ENCODE results near the gene TMUB2. TPM values are rescaled to one million over a fixed set of nuclear protein-coding genes. Genes with fewer than 3 reads are reported as not detected.

TMUB2 gene
- polyA plus RNA-seq, 3 donors, result 50.3 to 60.8 (median 50.4) TPM

DNA sequence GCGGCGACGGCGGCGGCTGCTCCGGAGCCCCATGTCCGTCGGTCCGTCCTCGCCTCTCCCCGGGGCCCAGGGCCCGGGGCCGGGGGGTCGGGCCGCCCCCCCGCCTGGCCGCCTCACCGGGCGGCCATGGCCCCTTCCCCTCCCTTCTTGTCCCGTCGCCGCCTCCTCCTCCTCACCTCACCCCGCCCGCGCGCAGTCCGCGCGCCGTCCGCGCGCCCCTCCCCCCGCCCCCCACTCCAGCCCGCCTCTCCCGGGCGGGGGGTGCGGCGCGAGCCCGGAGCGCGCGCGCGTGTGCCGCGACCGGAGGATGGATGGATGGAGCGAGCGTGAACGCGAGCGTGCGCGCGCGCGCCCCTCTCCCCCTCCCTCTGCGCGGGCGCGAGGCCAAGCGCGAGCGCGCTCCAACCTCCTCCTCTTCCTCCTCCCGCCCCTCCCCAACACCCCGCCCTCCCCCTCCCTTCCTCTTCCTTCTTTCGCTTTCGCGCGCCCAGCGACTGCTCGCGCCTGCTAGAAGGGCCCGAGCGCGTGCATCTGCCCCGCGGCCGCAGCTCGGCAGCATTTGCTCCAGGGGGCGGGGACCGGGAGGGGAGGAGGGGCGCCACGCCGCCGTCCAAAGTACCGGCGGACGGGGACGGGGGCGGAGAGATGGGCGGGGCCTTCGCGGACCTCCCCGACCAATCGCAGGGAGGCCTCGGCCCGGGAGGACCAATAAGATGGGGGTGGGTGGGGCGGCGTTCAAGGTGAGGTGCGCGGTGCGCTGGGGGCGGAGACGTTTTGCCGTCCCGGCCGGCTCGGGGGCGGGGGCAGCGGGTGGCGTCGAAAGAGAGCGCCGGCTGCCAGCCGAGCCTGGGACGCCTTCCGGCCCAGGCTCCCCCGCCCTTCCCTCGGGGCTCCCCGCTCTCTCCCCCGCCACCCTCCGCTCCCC lies 13.0 kb downstream of the TMUB2 start, which contains the start of gene ATXN7L3:
Gene ATXN7L3 (minus strand): TSS at position 332 of the 925 bp plus-strand sequence. CDS start 1,814 bp downstream, outside the sequence.
- DNase-seq, result peak; percentile 98

DNA sequence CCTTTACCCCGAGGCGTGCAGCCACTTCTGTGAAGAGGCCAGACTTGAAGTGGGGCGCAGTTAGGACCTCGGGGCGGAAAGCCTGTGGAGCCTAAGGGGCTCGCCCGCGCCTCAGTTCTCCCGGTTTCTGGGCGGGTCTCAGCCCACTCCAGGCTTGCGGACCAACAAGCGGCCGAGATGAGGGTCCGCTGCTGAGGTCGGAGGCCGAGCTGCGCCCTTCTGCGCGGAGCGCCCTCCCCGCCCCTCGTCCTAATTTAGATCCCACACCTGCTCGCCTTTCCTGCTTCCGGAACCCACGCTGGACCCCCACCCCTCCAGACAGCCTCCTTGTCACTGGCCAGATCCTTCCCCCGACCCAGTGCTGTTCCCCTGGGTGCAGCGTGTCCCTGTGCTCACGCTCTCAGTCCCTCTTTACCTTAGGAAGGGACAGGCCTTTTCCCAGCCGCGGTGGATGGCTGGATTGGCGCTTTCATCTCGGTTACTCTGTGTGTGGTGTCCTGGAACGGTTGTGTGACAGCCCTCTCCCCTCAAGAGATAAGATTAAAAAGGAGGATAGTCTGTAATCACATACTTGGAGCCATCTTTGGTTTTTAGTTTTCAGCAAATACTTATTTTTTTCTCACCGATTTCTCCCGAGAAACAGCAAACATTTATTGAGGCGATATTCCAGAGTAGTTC lies 13.8 kb downstream of the TMUB2 start:
- DNase-seq, result peak; percentile 26

DNA sequence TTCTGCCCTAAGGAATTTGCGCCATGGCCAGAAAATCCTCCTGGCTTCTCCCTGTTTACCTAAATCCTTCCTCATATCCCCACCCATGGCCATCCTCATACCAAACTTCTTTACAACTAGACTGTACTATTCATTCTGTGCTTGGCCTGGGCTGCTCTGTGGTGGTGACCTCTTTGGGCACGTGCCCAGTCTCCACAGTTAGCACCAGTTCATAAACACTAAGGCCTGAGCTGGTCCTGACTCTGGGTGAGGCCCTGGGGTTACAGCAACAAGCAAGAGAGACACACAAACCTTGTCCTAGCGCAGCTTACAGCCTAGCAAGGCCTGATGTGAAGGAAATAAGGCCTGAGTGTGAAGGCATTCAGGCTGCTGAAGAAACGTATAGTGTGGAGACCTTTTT lies 16.0 kb downstream of the TMUB2 start:
- DNase-seq, result no peak

DNA sequence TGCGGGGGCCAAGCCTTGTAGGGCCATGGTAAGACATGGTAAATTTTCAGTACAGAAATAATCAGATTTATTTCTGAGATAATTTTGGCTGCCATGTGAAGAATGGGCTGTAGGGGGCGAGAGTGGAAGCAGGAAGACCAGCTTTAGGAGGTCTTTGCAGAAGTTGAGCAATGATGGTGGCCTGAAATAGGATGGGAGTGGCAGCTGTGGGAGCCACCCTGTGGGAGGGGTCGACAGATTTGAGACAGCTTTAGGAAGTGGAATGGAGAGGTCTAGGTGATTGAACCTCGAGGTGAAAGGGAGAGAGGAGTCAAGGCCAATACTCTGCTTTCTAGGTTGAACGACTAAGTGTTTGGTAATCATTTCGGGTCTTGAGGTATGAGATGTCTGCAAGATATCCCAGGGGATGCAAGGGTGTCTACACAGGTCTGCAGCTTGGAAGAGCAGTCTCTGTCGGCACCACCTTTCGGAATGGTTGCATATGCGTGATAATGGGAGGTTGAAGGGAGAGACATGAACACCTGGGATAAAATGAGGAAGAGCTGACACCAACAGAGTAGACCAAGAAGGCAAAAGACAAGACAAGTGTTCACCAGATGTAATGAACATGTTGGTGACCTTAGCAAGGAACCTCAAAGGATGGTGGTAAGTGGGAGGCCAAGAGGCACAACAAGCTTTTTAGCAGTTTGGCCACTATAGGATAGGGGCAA lies 17.1 kb downstream of the TMUB2 start:
- DNase-seq, result peak; percentile 34

DNA sequence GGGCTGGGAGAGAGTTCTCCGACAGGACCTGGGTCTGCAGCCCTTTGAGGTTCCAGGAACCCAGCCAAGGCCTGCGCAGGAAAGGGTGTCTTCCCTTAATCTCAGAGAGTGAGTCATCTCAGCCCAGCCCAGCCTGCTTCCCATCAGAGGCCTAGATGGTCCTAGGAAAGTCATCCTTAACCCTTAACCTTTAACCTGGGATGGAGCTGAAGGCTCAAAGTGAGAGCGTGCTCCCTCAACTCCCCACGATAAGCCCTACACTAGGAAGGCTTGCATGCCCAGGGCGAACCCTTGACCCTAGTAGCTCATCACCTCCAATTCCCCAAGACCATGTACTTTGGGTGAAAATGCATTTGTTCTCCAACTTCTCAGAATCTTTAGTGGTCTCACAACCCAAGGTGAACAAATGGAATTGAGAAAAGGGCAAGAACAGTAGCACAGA lies 17.7 kb downstream of the TMUB2 start:
- no peak for DNase-seq

DNA sequence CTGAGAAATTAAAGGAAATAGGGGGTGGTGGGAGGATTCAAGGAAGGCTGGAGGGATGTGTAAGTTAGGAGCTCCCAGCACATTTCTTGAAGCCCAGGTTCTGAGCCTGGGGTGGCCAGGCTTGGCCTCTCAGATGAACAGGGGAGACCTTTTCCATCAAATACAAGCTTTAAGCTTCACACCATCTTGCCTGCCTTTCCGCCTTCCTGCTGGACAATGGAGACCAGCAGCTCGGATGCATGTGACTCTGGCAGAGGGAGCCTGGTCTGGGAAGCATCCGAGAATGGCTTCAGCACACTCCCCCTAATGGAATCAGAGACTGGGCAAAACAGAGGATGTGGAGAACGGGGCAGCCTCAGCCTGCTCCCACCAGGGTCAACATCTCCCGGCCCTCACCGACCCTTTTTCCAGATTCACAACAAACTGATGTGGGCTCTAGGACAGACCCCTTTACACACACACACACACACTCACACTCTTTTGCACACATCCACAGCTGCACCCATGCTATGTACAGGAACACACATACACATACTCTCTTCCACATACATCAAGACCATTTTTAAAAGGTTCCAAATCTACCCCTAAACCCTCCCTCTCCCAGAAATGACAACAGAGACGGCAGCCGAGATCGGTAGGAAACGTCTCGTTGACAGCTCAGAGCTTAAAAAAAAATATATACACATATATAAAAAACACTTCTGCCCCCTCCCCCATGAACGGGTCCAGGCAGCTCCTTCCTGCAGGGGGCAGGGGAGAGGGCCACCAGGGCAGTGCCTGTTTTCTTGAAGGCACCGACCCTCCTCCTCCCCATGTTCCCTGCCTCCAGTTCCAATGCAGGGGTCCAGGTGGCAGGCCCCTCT lies 19.4 kb downstream of the TMUB2 start:
- no peak for DNase-seq

DNA sequence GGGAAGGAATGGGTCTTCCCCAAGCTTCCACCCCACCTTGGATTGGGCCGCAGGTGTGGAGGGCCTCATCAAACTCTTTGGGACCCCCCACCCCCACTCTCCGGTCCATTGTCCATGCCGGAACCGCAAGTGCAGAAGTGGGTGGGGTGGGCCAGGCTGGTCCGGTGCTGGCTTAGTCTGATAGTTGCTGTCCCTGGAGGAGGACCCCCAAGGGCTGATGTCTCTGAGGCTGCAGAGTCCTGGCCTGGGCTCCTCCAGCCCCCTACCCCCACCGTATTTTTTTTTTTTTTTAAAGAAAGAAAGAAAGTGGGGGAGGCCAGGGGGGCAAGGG lies 20.0 kb downstream of the TMUB2 start:
- no peak for DNase-seq

DNA sequence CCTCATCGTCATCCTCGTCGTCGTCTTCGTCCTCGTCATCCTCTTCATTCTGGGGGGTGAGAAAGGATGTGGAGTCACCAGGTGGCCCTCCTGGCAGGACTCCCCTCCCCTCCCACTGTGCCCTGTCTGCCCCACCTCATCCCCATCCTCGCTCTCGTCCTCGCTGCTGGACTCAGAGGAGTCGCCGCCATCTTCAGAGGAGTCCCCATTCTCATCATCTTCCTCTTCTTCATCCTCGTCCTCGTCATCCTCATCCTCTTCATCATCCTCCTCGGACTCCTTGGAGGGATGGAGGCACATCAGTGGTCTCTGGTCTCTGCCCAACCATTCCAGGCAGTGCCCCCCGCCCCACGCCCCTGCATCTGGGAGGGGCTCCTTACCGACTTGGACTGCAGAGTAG lies 20.5 kb downstream of the TMUB2 start:
- DNase-seq, result no peak

DNA sequence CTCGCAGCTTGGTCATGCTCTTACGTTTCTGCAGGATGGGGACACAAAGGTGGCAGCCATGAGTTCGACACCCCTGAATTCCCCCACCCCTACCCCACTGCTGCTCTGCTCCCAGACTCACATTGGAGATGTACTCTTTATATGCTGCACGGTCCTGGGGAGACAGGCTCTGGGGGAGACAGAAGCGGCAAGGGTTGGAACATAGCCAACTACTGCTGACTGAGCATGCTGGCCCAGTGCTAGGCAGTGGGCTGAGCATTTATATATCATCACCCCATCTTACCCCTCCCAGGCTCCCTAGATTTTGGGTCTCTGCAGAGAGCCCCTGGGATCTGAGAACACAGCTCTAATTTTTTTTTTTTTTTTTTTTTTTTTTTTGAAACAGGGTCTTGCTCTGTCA lies 21.0 kb downstream of the TMUB2 start:
- no peak for DNase-seq

DNA sequence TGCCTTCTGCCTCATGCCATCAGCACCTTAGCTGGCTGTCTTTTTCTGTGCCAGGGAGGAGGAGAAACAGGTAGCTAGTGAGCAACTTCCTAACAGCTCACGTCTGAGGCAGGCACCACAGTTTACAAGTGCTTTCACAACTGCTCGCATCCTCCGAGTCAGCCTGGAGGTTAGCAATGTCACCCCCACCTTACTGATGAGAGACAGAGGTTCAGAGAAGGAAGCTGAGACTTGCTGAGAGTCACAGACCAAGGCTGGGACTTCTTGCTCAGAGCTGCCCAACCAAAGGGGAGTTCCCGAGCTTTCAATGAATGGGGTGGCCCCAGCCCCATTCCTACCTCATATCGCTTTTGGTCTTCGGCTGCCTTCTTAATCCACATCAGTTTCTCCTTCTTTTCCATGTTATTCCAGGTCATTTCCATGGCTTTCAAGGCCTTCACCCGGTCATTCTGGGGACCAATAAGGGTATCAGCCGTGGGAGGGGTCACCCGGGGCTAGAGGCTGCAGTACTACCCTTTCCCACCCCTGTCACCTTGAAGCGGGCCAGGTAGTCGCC lies 23.1 kb downstream of the TMUB2 start:
- DNase-seq, result no peak

DNA sequence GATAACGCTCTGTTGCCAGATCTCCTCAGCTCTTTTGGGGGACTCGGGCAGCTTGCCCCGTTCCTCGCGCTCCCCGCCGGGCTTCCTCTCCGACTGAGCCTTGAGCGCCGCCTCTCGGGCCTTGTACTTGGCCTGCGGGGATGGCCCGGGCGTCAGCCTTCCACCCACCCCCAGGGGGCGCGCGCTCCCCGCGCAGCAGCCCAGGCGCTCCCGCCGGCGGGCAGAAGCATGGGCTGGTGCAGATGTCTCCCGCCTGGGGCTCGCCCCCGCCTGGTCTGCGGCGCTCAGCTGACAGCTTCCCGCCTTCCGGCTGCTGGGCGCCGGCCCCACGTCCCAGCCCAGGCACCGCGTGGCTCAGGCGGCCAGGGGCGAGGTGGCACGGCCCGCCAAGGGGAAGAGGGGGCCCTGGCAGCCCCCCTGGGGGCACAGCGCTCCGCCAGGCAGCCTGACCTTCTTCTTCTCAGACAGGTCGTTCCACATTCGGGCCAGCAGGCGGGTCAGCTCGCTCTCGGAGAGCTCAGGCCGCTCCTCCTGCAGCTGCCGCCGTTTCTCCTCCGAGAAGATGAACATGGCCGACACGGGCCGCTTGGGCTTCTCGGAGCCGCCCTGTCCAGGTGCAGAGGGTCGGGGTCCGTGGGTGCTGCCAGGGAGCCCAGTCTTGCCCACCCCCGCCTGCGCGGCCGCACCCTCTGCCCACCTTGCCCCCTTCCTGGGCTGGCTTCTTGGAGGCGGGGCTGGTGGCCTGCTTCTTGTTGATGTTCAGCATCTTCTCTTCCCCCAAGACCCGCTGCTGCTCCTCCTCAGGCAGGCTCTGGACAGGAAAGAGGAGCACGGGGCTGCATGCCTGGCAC lies 23.8 kb downstream of the TMUB2 start:
- peak; percentile 79 for DNase-seq

DNA sequence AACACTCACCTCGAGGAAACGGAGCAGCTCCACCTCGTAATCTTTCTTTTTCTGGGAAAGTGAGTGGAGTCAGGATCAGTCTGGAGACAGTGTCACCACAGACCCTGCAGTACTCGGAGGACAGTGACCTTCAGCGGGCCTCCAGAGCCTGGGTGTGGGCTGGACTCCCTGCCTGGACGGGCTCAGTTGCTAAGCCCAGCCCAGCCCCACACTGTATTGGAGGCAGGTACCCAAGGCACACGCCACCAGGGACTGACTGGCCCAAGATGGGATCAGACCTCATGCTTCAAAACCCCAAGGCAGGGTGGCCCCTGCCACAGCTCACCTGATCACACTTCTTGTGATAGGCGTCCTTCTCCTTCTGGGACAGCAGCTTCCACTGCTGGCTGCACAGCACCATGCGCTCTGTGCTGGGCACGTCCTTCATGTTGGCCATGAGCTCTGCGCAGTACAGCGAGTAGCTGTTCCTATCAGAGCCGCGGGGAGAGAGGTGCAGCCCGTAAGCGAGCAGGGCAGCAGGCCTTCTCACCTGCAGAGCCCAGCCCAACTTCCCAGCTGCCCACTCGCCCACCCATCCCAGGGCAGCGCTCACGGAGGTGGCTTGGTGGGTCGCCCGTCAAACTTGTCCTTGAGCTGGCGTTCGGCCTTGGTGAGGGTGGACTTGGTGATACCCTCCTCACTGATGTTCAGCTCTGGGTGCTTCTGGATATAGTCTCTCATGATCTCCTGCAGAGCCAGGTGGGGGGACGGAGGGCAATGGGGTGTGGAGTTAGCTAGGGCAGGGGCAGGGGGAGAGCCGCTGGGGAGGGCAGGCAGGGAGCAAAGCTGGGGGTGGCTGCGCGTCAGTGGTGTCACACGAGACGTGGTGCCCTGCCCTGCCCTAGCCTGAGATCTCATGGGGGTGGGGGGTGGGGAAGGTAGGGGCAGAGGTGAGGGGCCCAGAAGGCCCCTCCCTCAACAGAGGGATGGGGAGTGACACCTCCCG lies 24.8 kb downstream of the TMUB2 start:
- DNase-seq, result no peak

DNA sequence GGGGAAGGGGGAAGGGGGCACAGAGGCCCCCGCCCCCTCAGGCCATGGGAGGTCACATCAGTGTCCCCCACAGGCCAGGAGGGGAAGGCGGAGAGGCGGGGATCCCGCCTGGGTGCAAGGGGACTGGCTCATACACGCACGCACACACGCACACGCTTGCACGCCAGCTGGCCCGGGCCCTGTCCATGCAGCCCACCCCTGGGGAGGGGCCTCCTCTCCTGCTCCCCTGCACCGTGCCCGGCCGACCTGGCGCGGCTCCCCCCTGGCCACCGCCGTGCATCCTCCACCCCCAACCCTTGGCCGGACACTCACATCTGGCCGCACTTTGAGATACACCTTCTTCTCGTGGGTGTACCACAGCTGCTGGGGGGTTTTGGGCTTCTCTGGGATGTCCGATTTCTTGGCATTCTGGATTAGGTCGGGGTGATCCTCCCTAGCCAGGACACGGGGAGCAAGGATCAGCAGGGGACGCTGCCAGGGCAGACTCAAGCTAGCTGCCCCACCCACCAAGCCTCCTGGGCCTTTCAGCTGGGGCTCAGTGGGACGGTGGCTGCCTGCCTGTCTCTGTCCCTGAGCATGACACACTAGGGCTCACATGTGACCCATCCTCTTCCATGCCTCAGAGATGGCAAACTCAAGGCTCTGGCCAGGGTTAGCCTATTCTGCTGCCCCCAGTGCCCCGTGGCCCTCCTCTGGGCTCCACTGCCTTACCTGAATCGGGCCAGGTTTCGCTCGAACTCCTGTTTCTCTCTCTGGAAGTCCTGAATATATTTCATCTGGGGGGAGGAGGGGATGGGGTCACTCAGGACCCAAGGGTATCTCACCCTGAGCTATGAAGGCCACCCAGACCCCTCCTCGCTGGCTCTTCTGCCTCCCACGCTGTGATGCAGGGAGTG lies 26.0 kb downstream of the TMUB2 start:
- no peak for DNase-seq

DNA sequence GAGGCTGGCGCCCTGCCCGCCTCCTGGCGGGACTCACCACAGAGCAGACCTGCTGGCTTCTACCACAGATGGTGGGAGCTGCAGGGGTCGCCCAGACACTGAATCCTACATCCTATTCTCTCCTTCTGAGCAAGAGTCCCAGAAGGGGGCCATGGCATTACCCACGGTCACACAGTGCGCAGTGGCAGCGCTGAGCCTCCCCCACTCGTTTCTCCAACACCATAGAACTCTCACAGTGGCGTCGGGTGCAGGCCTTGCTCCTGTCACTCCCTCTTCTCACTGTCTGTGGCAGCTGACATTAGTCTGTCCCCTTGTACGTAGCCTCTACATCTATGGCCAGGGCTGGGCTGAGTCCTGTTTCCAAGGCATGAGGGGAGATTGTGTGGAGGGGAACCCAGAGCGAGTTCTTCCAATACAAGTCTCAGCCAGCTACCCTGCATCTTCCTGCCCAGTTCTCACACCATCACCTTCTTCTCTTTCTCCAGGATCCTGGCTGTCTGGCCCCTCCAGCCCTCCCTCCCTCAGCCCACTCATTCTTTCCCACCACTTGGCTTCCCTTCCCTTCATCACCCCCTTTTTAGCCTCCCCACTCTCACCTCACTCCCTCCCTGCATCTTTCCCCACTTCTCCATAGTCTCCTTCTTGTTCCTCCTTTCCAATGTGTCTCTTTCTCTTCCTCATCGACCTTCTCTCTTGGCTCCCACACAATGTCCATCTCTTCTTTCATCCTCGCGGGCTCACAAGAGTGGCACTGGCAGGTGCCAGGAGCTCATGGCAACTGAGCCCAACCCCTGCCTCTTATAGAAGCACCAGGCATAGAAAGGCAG lies 26.8 kb downstream of the TMUB2 start:
- no peak for DNase-seq

DNA sequence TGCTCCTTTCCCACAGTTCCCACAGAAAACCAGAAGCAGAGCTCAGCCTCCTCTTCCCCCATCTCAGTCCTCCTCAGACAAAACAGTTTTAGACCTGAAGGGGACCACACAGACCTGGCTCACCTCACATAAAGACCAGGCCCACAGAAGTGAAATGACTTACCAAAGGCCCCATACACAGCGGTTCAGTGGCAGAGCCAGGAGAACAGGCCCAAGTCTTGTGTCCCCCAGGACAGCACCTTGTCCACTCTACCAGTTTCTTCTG lies 27.4 kb downstream of the TMUB2 start:
- no peak for DNase-seq

DNA sequence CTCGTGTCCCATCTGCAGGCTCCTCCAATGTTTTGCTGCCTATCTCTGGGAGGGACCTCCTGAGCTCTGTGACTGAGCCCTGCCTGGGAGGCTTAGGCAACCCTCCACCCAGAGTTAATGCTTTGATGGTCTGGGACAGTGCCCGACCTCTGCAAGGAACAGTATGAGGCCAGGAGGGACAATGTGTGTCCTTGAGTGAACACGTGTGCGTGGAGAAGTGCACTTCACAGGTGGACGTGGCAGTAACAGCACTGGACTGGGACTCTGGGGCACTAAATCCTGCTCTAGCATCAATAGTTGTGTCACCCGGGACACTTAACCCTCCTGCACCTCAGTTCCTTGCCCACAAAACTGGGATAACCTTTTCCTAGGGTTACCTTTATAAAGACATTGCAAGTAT lies 28.1 kb downstream of the TMUB2 start:
- no peak for DNase-seq

DNA sequence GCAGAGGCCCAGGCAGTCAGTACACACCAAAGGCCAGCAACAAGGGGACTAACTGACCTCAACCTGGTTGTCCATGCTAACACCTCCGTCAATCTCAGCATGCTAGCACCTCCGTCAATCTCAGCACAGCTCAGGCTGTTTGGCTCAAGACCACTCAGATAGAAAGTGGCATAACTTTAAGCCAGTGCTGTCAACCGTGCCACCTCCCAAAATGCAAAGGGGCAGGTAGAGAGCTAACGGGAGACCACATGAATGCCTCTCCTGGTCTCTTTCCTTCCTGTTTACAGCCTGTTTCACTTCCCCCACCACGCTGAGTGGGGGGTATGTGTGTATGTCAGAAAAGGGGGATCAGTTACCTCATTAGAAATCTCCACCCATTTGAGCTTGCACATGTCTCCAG lies 29.4 kb downstream of the TMUB2 start:
- no peak for DNase-seq
